C1 segment of cervical spinal cord (tissue), 14 donors: ENCODE measurements around the gene TAF4.

Experiments used
- DNase-seq, 14 donors: peaks; one replicate each; lab custom pipeline; 2025; lab: John Stamatoyannopoulos, UW

The TAF4 gene

DNA sequence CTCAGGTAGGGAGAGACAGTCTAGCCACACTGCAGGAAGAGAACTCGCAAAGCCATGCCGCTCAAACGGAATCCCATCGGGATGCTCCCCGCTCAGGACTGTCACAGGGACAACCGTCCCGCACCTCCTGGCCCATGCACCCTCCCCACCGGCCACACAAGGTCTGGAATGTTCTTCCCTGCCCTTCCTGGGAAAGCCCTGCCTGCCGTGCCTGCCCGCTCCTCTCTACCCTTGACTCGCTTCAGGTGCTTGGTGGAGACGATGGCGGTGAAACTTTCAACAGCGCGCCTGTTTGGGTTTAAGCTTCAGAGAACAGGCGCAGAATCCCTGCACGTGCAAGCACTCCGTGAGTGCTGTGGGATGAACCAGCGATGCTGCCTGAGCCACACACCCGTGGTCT is 20.6 kb downstream of the TAF4 start:
- no peak for DNase-seq

DNA sequence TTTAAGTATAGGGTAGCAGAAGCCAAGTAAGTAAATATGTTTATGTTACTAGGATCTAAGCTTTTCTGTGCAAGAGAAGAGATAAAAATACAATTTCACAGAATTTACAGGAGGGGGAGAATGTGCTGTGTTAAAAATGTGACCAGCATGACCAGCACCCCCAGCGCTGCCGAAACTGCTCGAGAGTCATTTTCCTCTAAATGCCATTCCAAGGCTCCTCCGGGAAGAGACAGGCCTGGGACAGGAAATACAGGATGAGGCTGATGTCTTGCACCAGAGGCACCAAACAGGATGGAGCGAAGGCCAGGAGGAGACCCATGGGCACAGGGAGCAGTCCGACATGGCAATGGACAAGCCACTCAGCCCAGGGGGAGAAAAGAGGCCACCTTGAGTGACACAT is 21.1 kb downstream of the TAF4 start:
- no peak for DNase-seq

GRCh38 chr20:62043131-62043914 is 22.4 kb downstream of the TAF4 start:
- DNase-seq: no peak

DNA sequence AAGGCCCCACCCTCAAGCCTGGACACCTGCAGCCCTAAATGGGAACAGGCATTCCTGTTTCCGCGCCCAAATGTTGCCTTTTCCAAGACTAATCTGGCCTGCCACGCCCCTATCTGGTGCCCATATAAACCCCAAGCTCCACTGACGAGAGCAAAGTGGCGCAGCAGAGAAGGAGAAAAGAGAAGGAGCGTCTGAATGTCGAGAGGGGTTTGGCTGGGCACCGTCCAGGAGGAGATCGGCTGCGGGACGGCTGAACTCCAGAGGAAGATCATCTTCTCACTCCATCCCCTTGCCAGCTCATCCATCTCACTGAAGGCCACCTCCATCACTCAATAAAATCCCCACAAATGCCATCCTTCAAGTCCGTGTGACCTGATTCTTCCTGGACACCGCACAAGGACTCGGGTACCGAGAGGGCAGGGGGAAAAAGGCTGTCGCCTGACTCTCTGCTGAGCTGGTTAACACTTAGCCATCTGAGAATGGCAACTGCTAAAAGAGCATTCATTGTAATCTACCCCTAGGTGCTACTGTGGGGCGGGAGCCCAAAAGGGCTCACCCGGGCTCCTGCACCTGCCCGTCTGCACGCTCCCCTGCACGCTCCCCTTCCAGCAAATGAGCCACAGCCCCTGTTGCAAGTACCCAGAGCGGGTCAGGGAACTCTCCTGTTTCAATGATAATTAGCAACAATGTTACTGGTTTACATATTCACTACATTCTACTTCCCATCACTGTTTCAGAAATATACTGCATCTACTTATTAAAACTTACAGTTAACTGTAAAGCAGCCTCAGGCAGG is 23.5 kb downstream of the TAF4 start:
- DNase-seq: no peak

DNA sequence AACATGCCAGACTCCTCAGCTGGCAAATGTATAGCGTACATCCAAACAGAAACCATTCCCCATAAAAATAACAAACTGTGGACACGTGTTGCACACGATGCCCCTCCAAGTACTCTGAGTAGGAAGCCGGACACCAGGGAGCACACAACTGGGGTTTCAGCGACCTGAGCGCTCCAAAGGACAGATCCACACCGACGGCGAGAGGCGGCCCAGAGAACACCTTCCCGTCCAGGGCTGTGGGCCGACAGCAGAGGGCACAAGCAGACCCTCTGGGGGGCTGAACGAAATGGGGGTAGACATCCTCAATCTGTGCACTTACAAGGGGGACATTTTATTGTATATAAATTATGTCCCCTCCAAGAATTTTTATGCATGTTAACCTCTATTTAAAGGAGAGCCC is 24.7 kb downstream of the TAF4 start:
- DNase-seq: no peak

DNA sequence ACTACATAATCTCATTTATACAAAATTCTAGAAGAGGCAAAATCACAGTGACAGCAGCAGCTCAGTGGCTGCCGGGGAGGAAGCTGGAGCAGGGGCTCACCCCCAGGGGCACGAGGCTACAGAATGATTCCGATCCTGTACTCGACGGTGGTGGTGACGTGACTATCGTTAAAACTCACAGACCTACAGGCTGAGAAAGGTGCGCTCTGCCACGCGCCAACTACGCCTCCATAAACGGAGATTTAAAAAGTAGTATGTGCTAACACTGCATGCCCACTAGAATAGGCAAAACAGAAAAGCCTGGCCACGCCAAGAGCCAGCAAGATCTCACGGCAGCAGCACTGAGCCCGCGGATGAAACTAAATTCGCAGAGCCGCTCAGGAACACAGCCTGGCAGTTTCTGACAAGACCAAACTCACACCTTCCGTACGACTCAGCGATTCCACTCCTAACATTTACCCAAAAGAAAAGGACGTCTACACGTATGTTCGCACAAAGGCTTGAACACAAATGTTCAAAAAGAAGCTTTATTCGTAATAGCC is 25.2 kb downstream of the TAF4 start:
- DNase-seq: peak in 1 of 14 donors; percentile 11

GRCh38 chr20:62039738-62040137 is 25.9 kb downstream of the TAF4 start:
- DNase-seq: no peak

GRCh38 chr20:62032609-62033368 is 32.9 kb downstream of the TAF4 start:
- DNase-seq: no peak

- no peak for DNase-seq
Observed at GRCh38 chr20:62031462-62032092, 34.1 kb downstream of the TAF4 start.

- DNase-seq: no peak
Observed at GRCh38 chr20:62030834-62031434, 34.7 kb downstream of the TAF4 start.

DNA sequence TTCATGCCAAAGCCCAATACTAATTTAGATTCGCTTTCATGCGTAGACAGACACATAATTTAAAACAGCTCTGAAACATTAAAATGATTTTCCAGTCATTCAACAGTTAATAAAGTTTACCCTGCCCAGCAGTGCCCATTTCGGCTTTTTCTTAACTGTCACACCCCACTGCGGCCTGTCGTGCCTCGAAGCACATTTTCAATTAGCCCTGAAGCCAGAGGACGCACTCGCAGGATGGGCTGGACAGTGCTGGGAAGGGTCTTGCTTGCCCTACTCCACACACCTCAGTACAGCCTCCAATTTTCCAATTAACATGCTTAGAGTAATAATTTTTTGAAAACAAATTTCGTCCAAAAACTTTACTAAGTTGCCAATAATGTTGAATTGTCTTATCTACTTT is 35.3 kb downstream of the TAF4 start:
- no peak for DNase-seq

DNA sequence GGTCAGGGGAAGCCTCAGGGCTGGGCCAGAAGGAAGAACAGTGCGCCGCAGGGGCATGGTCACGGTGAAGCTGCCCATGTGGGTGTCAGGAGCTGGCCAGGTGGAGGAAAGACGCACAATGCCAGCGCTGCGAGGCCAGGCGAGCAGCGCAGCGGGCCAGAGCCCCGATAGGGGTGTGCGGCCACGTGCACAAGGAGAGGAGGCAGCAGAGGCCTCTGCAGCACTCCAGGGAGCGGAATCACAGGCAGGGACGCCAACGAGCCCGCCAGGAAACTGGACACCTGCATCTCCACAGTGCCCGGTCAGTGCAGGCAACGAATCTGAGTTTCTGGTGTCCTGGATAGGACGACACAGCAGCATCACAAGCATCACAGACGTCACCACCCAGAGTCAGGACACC is 35.7 kb downstream of the TAF4 start:
- DNase-seq: peak in 1 of 14 donors; percentile 8

- DNase-seq: no peak
Observed at GRCh38 chr20:62029296-62029695, 36.4 kb downstream of the TAF4 start.

DNA sequence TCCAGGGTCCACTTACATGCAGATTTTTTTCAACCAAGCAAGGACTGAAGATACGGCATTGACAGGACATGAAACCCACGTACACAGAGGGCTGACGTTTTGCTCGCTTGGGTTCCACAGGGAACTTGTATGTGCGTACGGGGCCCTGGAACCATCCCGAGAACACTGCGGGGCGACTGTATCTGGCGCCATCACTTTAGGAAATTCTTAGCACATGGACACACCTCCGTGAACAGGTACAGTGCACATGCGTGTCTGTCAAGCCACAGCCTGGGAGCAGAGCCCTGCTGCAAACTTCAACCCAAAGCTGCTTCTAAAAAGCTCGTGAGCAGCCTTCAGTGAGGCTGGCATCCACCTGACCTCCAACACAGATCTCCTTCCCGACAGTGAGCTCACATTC is 37.3 kb downstream of the TAF4 start:
- DNase-seq: no peak

GRCh38 chr20:62027698-62028321 is 37.9 kb downstream of the TAF4 start:
- DNase-seq: no peak

- DNase-seq: no peak
Observed at GRCh38 chr20:62027116-62027515, 38.6 kb downstream of the TAF4 start.

- DNase-seq: peak in 1 of 14 donors; percentile 44
Observed at GRCh38 chr20:62026564-62026856, 39.2 kb downstream of the TAF4 start.

GRCh38 chr20:62025832-62026563 is 39.7 kb downstream of the TAF4 start:
- peak in 1 of 14 donors; percentile 58 for DNase-seq

DNA sequence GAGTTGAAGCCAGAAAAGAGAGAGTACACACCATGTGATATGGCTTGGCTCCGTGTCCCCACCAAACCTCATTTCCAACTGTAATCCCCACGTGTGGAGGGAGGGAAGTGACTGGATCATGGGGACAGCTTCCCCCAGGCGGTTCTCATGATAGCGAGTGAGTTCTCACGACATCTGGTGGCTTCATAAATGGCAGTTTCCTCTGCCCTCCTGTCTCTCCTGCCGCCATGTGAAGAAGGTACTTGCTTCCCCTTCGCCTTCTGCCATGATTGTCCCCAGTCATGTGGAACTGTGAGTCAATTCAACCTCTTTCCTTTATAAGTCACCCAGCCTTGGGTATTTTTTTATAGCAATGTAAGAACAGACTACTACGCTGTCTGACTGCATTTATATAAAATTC is 40.3 kb downstream of the TAF4 start:
- no peak for DNase-seq

DNA sequence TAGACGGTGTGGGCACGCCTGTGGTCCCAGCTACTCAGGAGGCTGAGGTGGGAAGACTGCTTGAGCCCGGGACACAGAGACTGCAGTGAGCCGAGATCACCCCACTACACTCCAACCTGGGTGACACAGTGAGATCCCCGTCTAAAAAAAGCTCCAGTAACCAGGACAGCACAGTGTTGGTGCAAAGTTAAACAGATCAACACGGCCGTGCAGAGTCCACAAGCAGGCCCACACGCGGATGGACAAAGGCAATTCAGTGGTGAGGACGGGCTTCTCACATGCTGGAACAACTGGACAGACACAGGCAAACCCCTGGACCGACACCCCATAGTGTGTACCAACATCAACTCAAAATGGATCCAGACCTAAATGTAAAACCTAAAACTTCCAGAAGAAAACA is 41.7 kb downstream of the TAF4 start:
- no peak for DNase-seq
